Caco-2 (cell line): ENCODE data around the gene VDR. TPM values are rescaled to one million over a fixed set of nuclear protein-coding genes. Genes with fewer than 3 reads are reported as not detected.

ENCODE experiments used
- BruUV-seq: library from RNA; stranded (reverse); fragments of 400-500 nt; replicated peaks from 2 replicates; lab custom pipeline; 2021; lab: Mats Ljungman, UMichigan
- CTCF ChIA-PET: fragments of 300-600 bp; sonication (Branson Sonifier 250); formaldehyde crosslinking; loops from one replicate; lab custom pipeline; 2022; ENCODE audit warnings: antibody characterized with exemption; lab: Charles Lee
- POLR2A ChIA-PET: fragments of 300-600 bp; sonication (Branson Sonifier 250); formaldehyde crosslinking; loops from one replicate; lab custom pipeline; 2022; ENCODE audit warnings: antibody characterized with exemption; lab: Charles Lee
- DNase-seq, 2 experiments: peaks; one replicate each; pipeline versions ENCODE4 v3.0.0 to v3.0.0-alpha.2; 2020 to 2022
- H3K27me3 ChIP-seq: replicated peaks from 2 replicates; pipeline ENCODE4 v1.6.0; 2011; ENCODE audit warnings: low read length; ENCODE audit not compliant: control insufficient read depth, insufficient read depth
- H3K36me3 ChIP-seq: 2 replicates; pipeline ENCODE4 v1.5.1; 2011; ENCODE audit warnings: low read length; ENCODE audit not compliant: control insufficient read depth, insufficient read depth
- H3K4me1 ChIP-seq: fragments of 250-450 bp; sonication (Bioruptor Pico); 2 replicates; pipeline ENCODE4 v1.5.1; 2020; ENCODE audit warnings: mild to moderate bottlenecking
- H3K4me3 ChIP-seq: 2 replicates; pipeline ENCODE4 v1.5.1; 2011; ENCODE audit warnings: low read depth, mild to moderate bottlenecking, control low read depth, low read length
- H3K9me3 ChIP-seq: fragments of 250-450 bp; sonication (Bioruptor Pico); 2 replicates; pipeline ENCODE4 v1.5.1; 2020; ENCODE audit warnings: mild to moderate bottlenecking, moderate library complexity
- H3K27ac Mint-ChIP-seq: one replicate; pipeline ENCODE4 v1.8.0; 2022; ENCODE audit warnings: mixed read lengths; ENCODE audit not compliant: unreplicated experiment
- H3K27me3 Mint-ChIP-seq: one replicate; pipeline ENCODE4 v1.8.0; 2022; ENCODE audit warnings: mixed read lengths; ENCODE audit not compliant: insufficient read depth, unreplicated experiment
- H3K36me3 Mint-ChIP-seq: one replicate; pipeline ENCODE4 v1.8.0; 2022; ENCODE audit warnings: mild to moderate bottlenecking, mixed read lengths; ENCODE audit not compliant: insufficient read depth, unreplicated experiment
- H3K4me1 Mint-ChIP-seq: one replicate; pipeline ENCODE4 v1.8.0; 2022; ENCODE audit warnings: low read depth, mixed read lengths; ENCODE audit not compliant: unreplicated experiment
- H3K4me3 Mint-ChIP-seq: one replicate; pipeline ENCODE4 v1.8.0; 2022; ENCODE audit warnings: mild to moderate bottlenecking, moderate library complexity, mixed read lengths; ENCODE audit not compliant: unreplicated experiment
- H3K9me3 Mint-ChIP-seq: one replicate; pipeline ENCODE4 v1.8.0; 2022; ENCODE audit warnings: mixed read lengths; ENCODE audit not compliant: unreplicated experiment
- CTCF ChIP-seq, 2 experiments: fragments of 200-600 bp in 1 of 2; IDR thresholded peaks; 1 replicate in 1 of 2; 2 replicates in 1 of 2; pipeline versions ENCODE4 v1.5.1 to v1.8.0; 2011 to 2022; ENCODE audit warnings: antibody characterized with exemption in 1 of 2, control low read depth in 1 of 2, inconsistent platforms in 1 of 2, low read depth in 1 of 2, low read length in 1 of 2, mild to moderate bottlenecking in 1 of 2, moderate library complexity in 1 of 2; ENCODE audit not compliant: insufficient read depth in 1 of 2, severe bottlenecking in 1 of 2, unreplicated experiment in 1 of 2
- intact Hi-C: fragments of 100-400 bp; cut with micrococcal nuclease; formaldehyde crosslinking; loops from one replicate; pipeline ENCODE4 v1.10.0; 2022; ENCODE audit not compliant: unreplicated experiment
- total RNA-seq: library from RNA; stranded (reverse); gene quantifications from 2 replicates; pipeline ENCODE4 v1.2.3, GENCODE V29; 2022

VDR gene
- total RNA-seq, 1 experiment from 2014 or later, result 15.4 TPM

GRCh38 chr12:47870175-47870781 lies 34.5 kb downstream of the VDR start:
- no peaks in the 10 kb centered on the region for H3K27me3 Mint-ChIP-seq
- intact Hi-C loops, result loop anchor here (1.0 to 5.0 kb wide), 2 partner anchors 79 to 92 kb away; partner anchors contain the start of gene TMEM106C
- H3K9me3 Mint-ChIP-seq, result no peaks in the 10 kb centered on the region
- no TSS peak for BruUV-seq
- ChIA-PET CTCF (interaction anchor here (0.6 to 3.0 kb wide), 11 partner anchors 22 to 935 kb away, joined by 3 to 15 read pairs (median 6); partner anchors contain the start of genes TMEM106C and VDR), POLR2A (interaction anchor here (0.6 kb wide), 1 partner anchor 35 kb away, joined by 3 read pairs; the partner anchor contains the start of gene VDR)
- no peaks in the 10 kb centered on the region for H3K36me3 ChIP-seq
- H3K36me3 Mint-ChIP-seq, result no peaks in the 10 kb centered on the region
- no peak overlapping the region for H3K4me3 Mint-ChIP-seq
- peak; percentile 75 to 78 for DNase-seq
- no peaks in the 10 kb centered on the region for H3K4me1 Mint-ChIP-seq
- H3K4me3 ChIP-seq, result no peak overlapping the region
- TF ChIP-seq CTCF (IDR thresholded peaks at IDR 0.05; ENCODE audit: insufficient read depth in 1 of 2, low read depth in 1 of 2, low read length in 1 of 2, severe bottlenecking in 1 of 2, unreplicated experiment in 1 of 2), result peak; percentile 76 to 92
- no peak overlapping the region for H3K27ac Mint-ChIP-seq
- H3K4me1 ChIP-seq, result no peaks in the 10 kb centered on the region
- H3K27me3 ChIP-seq, result no peaks in the 10 kb centered on the region
- H3K9me3 ChIP-seq, result no peaks in the 10 kb centered on the region

GRCh38 chr12:47868552-47869031 lies 36.2 kb downstream of the VDR start:
- POLR2A ChIA-PET, result no interaction called here
- H3K36me3 Mint-ChIP-seq, result peaks cover 5% of the 10 kb centered on the region
- H3K27ac Mint-ChIP-seq, result no peak overlapping the region
- no peaks in the 10 kb centered on the region for H3K4me1 Mint-ChIP-seq
- Histone ChIP-seq H3K9me3 (no peaks in the 10 kb centered on the region), H3K27me3 (no peaks in the 10 kb centered on the region), H3K36me3 (no peaks in the 10 kb centered on the region), H3K4me3 (no peak overlapping the region), H3K4me1 (no peaks in the 10 kb centered on the region)
- no peak overlapping the region for H3K4me3 Mint-ChIP-seq
- no peak for TF ChIP-seq CTCF (IDR thresholded peaks at IDR 0.05; ENCODE audit: insufficient read depth in 1 of 2, low read depth in 1 of 2, low read length in 1 of 2, severe bottlenecking in 1 of 2, unreplicated experiment in 1 of 2)
- CTCF ChIA-PET, result interaction anchor here (1.0 to 3.0 kb wide), 3 partner anchors 16 to 36 kb away, joined by 3 to 15 read pairs (median 3); partner anchors contain the start of gene VDR
- DNase-seq, result no peak
- intact Hi-C loops, result no loop called here
- BruUV-seq, result no TSS peak
- no peaks in the 10 kb centered on the region for H3K9me3 Mint-ChIP-seq
- no peaks in the 10 kb centered on the region for H3K27me3 Mint-ChIP-seq

GRCh38 chr12:47868041-47868440 lies 36.8 kb downstream of the VDR start:
- no peak overlapping the region for H3K27ac Mint-ChIP-seq
- H3K27me3 Mint-ChIP-seq, result no peaks in the 10 kb centered on the region
- no peaks in the 10 kb centered on the region for H3K4me1 Mint-ChIP-seq
- H3K36me3 ChIP-seq, result no peaks in the 10 kb centered on the region
- no peaks in the 10 kb centered on the region for H3K27me3 ChIP-seq
- H3K4me3 ChIP-seq, result no peak overlapping the region
- ChIA-PET POLR2A (no interaction called here), CTCF (interaction anchor here (1.0 to 1.3 kb wide), 2 partner anchors 17 to 21 kb away, joined by 3 read pairs; no protein-coding TSS in a partner anchor)
- BruUV-seq, result no TSS peak
- no peaks in the 10 kb centered on the region for H3K9me3 ChIP-seq
- intact Hi-C loops, result no loop called here
- DNase-seq, result no peak
- TF ChIP-seq CTCF (IDR thresholded peaks at IDR 0.05; ENCODE audit: insufficient read depth in 1 of 2, low read depth in 1 of 2, low read length in 1 of 2, severe bottlenecking in 1 of 2, unreplicated experiment in 1 of 2), result no peak
- no peak overlapping the region for H3K4me3 Mint-ChIP-seq
- peaks cover 5% of the 10 kb centered on the region for H3K36me3 Mint-ChIP-seq
- no peaks in the 10 kb centered on the region for H3K9me3 Mint-ChIP-seq
- no peaks in the 10 kb centered on the region for H3K4me1 ChIP-seq
